ENCODE measurements around the gene EML4.
"Not testable (repeated sequence)": the region's sequence is repeated elsewhere in the genome, so short reads cannot be mapped to it uniquely, and the experiment has no call there.

EML4 gene

DNA sequence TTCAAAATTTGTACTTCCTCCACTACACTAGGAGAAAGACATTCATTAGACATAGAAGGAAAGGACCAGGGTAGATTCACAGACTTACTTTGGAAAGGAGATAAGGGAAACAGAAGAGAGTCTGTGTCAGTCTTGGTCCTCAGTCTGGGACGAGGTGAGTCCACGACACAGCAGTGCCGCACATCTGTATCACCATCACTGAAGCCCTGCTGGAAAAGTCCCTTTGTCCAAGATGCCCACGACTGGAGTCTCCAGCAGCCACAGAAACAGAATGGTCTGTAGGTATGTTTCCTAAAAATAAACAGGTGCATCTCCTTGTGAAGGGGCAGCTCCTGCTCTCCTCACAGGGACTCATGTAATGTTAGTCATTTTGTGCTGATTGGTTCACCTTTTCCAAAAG, 164.4 kb downstream of the EML4 start:
- no peak for DNase-seq (ENCODE audit: low read depth, low spot score)

DNA sequence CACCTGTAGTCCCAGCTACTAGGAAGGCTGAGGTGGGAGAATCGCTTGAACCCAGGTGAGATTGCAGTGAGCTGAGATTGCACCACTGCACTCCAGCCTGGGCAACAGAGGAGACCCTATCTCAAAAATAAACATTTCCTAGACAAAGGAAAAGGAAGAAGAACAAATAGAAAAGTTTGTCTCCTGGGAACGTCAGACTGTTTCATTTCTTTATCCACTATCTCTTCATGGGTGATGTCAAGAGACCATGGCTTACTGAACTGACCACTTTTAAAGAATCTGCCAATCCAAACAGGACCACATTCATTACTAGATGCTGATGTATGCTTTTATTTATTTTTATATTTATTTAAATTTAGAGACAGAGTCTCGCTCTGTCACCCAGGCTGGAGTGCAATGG, 165.1 kb downstream of the EML4 start:
- no peak for DNase-seq (ENCODE audit: low read depth, low spot score)

DNA sequence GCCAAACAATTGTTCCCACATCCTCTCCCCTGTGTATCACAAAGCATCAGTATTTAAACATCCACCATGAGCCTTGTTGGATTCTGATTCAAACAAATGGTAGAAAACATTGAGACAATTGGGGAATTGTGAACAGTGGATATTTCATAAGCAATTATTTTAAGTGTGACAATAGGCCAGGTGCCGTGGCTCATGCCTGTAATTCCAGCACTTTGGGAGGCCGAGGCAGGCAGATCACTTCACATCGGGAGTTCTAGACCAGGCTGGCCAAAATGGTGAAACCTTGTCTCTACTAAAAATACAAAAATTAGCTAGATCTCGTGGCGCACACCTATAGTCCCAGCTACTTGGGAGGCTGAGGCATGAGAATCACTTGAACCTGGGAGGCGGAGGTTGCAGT, 165.7 kb downstream of the EML4 start:
- not testable (repeated sequence) for DNase-seq (ENCODE audit: low read depth, low spot score)

DNA sequence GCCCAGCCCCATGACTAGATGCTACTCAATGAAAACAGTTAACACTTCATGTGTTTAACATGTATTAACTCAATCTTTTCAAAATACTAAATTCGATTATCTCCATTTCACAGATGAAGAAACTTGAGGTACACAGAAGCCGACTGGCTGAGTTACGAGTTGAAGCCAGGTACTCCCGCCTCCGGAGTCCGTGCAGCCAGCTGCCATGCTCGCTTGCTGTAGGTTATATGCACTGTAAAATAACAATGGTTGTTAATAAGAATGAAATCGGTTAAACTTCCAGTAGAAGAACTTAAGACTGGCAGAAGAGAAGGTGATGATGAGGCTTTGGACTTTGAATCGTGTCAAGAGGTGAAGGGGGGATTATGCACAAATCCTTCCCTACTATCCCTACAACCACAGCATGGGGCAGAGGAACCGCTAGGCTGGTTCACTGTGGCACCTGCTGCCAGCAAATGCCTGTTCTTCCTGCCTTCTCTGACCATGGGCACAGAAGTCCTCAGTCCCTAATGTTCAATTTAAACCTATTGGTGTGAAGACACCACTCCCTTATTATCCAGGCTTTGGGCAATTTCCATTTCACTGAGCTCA, 166.5 kb downstream of the EML4 start:
- DNase-seq (ENCODE audit: low read depth, low spot score), result no peak

DNA sequence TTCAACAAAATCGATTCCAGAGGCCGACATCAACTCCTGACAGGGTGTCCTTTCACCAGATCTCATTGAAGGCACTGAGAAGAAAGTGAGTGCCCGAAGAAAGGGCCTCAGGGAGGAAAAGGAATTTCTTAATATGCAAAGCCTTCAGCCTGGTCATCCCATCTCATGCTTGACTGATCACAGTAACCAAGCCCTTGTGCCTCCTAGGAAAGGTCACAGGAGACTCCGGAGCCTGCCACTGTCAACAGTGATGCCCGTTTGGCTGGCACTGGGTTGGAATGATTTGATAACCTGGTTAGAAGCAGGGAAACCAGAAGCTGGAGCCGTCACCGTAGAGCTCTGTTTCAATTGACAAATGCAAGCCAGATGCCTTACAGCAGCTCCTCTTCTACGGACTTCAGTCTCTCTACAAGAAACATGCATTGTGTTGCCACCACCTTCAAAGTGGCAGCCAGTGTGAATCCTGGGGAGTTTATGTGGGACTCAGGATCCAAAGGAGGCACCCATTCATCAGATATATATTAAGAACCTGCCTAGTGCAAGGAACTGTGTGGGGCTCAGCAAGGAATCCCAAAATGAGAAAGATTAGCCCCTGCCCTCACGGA, 167.3 kb downstream of the EML4 start:
- DNase-seq (ENCODE audit: low read depth, low spot score), result no peak

DNA sequence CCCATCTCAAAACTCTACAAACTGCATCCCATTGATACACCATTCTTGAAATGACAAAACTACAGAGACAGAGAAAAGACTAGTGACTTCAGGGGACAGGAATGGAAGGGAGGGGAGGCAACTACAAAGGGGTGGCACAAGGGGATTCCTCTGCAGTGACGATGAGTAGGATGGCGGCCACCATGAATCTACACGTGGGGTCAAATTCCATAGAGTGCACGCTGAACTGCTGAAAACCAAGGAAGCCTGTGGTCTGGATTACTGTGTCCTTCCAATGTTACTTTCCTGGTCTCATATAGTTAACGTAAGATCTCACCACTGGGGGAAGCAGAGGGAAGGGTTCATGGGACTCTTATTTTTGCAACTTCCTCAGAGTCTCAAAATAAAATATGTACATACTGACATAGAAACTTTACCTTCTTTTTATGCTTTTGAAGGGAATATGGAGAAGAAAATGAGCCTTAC, 168.2 kb downstream of the EML4 start:
- no peak for DNase-seq (ENCODE audit: low read depth, low spot score)

DNA sequence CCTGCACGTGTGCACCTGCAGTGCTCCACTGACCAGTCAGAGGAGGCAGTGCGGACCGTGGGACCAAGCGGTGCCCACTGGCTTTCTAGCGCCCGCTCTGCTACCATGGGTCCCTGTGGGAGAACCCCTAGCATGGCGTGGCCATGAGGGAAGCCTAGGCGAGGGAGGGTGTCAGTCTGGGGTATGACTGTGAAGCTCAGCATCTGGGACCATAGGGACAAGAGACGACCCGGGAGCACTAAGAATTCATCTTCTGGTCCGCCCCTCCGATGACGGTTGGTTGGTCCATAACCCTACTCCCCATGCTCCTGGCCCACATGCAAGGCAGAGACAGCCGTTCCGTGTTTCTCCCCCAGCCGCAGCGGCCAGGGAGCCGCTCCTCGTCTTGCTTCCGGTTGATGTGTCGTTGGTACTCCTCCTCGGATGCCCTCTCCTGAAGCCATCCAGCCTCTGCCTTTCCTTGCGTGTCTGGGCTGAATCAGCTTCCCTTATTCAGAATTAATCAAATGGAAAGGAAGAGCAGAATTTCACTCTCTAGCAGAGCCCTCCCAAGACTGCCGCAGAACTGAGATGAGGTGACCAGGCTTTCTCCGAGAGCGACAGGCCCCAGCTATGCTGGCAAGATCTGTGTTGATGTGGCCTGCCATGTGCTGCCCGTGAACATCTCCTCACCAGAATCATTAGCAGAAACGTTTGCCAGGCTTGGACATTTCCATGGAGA, 168.9 kb downstream of the EML4 start:
- DNase-seq (ENCODE audit: low read depth, low spot score), result no peak

DNA sequence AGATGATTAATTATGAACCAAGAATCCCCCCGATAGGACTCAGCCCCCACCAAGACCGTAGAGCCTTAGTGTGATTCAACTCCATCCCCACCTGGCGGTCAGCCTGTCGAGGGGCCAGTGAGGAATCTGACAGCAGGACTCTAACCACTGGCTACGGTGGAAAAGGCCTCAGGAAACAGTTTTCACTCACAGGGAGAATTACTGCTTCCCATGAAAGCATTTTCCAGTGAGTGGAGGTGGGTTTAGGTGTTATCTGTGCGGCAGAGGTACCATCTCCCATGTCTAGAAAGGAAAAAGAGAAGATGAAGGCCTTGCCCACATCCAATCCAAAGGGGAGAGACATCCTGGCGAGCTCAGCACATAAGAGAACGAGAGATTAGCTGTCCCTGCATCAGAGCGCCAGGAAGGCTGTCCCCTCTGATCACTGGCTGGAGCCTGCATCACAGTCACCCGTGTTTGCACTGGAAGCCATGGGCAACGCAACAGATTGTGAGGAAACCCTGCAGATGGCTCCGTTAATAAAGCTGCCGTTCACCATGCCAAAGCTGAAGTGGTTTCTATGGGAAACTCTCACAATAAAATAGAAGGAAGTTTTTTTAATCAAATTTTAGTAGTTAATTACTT, 169.5 kb downstream of the EML4 start:
- no peak for DNase-seq (ENCODE audit: low read depth, low spot score)

DNA sequence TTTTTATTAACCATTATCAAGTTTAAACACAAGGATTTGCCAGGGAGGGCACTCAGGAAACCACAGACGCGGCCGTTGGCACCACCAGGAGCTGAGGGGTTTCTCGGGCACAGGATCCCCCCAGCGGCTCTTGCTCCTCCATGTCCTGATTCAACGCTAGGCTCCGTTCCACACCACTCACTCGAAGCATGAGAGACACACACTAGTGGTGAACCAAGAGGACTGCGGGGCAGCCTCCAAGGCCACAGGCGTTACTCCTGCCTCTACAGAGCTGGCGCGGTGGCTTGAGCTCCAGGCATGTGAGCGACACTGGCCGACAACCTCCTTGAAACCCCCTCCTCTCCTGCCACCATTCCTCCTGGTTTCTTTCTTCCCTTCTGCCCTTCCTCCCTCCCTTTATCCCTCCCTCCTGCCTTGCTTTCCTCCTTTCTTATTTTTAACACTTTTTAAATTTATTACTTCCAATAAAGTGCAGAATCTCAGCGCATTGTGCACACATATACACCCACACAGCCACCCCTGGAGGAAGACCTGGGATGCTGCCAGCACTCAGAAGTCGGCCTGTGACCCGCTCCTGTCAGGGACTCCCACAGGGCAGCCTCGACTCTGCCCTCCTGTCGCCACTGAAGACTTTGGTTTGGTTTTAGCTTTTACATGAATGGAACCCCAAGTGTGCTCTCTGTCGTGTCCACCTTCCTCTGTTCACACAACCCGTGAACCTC, 170.2 kb downstream of the EML4 start:
- no peak for DNase-seq (ENCODE audit: low read depth, low spot score)

DNA sequence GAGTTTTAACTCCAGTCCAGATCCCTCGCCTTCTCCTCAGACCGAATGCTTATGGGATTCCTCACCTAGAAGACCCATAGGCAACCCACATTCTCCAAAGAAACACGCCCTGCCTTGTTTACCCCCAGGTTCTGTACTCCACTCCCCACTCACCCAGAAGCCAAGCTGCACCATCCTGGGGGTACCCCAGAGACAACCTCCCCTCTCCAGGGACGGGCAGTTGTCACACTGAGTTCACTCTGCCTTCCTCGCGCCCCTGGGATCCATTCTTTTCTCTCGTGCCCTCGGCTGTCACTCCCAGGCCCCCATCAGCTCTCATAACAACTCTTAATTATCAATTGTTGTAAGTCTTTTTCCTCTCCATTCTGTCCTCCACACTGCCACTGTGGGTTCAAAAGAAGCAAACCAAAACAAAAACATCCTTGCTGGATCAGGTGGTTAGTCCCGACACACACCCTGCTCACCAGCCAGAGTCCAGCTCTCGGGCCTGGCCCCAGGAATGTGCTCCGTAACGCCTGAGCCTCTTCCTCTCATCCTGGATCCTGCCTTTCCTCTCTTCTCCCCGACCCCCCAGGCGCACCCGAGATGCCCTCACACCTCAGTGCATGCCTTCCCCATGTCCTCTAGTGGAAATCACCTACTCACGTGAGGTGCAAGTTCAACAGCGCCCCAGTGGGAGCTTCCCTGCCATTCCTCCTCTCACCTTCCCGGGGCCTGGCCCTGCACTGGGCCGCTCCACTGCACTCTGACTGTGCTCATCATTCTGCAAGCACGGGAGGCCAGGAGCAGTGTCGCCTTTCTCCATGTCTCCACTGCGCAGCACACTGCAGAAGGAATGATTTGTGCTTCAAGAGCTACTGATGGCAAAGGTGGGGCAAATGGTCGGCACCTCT, 171.1 kb downstream of the EML4 start:
- DNase-seq (ENCODE audit: low read depth, low spot score), result no peak

DNA sequence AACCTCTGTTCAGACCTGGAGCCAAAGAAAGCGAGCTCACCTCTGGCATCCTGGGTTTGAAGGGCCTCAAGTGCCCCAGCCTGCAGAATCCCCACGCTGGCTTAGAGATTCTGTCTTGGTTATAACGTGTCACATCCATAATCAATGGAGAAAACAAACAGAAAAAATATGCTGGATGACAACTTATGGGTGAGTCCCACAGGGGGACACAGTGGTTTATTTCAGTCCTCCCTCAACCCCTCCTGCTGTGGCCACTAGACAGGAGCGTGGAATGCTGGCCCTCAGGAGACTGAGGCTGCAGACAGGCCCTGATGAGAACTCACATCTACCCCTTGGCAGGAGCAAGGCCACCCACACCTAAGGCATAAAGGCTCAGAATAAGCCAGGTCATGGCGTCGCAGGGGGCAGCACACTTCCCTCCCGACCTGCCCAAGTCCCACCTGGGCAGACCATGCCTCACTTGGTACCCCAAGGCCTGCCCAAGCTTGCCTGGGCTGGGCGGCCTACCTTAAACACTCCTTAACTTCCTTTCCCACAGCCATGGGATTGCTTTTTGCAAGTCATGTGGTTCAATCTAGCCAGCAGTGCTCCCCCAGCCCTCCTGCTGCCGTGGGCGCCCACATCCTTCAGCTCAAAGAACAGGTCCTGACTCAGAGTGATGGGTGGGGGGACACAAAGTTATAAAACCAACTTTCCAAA, 171.9 kb downstream of the EML4 start:
- no peak for DNase-seq (ENCODE audit: low read depth, low spot score)

DNA sequence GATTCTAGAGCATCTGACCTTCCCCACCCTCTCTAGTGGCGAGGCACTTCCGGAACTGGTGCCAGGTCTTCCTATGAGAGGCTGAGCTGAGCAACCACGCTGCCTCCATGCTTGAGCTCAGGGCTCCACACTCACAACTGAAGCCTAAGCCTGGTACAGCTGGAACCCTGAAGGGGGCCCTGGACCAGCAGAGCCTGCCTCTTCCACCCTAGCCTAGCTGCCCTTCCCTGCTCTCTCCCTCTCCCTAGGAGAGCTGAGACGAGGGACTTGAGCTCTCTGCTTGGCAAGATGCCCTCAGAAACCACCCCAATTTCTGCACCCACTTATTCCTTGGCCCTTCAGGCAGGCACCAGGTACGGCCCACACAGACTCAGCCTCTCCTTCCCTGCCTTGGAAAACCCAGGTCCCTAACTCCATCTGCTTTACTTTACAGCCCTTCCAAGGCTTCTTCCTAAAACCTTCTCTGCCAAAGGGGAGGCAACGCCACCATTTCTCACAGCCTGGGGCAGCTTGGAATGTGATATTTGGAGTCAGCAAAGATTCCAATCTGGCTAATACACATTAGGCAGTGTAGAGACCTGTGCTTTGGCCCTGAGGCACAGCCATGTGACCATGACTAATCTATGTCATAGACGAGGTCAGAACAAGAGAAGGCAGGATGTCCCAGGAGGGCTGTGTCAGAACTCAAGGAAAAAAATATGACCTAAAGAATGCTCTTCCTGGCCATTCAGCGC, 173.1 kb downstream of the EML4 start:
- DNase-seq (ENCODE audit: low read depth, low spot score), result no peak

DNA sequence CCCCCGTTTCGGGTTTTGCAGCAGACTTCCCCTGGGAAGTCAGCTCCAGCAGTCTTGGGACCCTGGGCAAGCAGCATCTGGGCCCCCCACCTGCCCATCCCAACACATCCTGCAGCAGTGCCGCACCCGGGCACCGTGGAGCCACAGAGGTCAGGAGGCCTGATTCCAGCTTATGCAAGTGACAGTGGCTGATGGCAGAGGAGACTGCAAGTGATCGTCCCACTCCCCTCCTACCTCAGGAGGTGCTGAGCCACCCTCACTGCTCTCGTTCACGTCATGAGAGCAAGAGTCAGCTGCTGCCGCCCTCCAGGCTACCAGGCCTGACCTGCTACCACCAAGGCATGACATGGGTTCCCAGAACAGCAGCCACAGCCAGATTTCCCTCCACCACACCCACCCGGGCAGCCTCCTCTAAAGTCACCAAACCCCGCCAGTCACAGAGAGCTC, 173.7 kb downstream of the EML4 start:
- DNase-seq (ENCODE audit: low read depth, low spot score), result no peak

DNA sequence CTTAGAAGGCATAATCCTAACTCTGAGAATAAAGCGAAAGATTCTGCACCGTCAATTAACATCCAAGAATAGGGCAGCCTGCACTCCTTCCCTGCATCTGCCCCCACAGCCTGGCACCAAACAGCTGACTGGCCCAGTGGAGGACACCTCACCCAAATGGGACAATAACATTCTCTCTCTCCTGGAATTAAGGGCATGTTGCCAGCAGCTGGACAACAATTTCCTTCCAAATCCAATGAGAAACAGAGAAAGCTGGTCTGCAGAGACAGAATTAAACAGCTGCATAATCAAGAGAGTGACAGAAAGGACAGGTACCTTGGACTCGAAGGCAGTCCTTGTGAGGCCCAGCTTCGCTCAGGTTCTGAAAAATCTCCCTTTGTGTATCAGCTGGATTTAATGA, 176.8 kb downstream of the EML4 start:
- no peak for DNase-seq (ENCODE audit: low read depth, low spot score)

DNA sequence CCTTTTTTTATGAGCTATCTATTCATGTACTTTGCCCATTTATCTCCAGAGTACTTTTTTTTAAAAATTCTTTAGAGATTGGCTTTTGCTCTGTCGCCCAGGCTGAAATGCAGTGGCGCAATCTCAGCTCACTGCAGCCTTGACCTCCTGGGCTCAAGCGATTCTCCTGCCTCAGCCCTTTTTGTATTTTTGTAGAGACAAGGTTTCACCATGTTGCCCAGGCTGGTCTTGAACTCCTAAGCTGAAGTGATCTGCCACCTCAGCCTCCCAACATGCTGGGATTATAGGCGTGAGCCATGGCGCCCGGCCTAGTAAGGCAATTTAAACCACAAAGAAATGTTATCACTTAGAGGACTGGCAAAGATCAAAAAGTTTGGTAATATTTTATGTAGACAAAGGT, 177.7 kb downstream of the EML4 start:
- not testable (repeated sequence) for DNase-seq (ENCODE audit: low read depth, low spot score)

DNA sequence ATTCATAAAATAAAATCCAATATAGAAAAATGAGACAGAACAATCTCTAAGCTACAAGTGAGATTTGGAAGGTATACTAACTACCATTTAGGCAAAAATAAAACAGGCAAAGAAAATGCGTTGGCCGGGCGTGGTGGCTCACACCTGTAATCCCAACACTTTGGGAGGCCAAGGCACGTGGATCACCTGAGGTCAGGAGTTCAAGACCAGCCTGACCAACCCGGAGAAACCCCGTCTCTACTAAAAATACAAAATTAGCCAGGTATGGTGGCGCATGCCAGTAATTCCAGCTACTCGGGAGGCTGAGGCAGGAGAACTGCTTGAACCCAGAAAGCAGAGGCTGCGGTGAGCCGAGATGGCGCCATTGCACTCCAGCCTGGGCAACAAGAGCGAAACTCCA, 178.4 kb downstream of the EML4 start:
- DNase-seq (ENCODE audit: low read depth, low spot score), result not testable (repeated sequence)

DNA sequence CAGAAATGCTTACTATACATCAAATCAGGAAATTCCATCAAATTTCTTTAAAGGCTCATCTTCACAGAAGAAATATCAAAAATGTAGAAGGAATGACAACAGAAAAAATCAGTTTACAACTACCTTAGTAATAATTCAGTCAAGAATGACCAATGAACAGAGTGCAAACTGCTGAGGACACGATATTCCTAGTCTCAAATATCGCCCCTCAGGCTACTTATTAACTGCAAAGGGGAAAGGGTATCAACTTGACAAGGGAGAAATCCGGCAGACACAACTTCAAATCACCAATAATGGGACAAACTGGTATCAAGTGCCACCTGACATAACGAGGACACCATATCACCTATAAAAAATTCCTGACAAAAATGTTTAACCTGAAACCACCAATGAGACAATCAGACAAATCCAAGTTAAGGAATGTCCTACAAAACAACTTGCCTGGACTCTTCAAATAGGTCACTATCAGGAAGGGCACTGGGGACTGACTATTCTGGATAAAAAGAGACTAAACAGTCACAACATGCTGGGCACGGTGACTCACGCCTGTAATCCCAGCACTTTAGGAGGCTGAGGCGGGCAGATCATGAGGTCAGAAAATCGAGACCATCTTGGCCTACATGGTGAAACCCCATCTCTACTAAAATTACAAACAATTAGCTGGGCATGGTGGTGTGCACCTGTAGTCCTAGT, 179.1 kb downstream of the EML4 start:
- no peak for DNase-seq (ENCODE audit: low read depth, low spot score)

DNA sequence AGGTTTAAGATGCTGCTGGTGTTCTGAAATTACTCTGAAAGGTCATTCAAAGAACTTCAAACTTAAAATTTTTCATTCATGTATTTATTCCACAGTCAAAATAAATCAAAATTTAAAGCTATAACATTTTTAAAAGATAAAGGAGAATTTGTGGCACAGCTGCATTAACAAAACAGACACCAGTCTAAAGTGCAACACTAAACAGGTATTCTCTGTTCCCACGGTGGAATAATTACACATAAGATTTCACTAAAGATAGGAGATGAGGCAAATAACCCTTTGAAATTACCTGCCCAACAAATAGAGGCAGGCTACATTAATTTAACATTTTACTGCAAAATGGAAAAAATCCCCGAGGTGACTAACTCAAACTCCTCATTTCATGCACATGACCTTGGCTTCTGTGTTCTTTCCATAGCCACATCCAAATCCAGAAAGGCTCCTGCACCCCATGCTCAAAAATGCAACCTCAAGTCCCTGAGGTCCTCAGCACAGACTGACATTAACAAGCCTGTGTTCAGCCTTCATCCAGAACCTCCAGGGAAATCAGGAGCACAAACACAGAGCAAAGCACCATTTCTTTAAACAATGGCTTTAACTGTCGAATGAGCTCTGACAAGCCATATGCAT, 181.4 kb downstream of the EML4 start:
- no peak for DNase-seq (ENCODE audit: low read depth, low spot score)

DNA sequence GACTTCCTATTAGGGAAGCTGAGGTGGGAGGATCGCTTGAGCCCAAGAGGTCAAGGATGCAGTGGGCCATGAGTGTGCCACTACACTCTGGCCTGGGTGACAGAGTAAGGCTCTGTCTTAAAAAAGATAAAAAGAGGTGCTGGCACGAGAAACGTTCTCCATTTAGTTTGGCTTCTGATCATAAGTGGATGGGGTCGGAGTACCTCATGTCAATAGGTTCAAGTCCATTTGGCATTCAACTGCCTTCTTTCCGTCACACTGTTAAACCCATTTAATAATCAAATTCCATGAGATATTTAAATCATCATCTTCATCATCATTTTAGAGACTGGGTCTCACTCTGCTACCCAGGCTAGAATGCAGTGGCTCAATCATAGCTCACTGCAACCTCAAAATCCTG, 182.7 kb downstream of the EML4 start:
- no peak for DNase-seq (ENCODE audit: low read depth, low spot score)

Data from activated naive CD8-positive, alpha-beta T cell treated with anti-CD3 and anti-CD28 coated beads, Interleukin-2, amount 50 U/mL, for 16 hours (primary cell).